GM18519 (cell line): Measurements from ENCODE around the gene COA1.
"Not testable (repeated sequence)": the region's sequence is repeated elsewhere in the genome, so short reads cannot be mapped to it uniquely, and the experiment has no call there.

ENCODE experiments used
- ATAC-seq: cut with Tn5 transposase; IDR thresholded peaks from one replicate; pipeline ENCODE4 v1.9.1; 2021; ENCODE audit warnings: mild to moderate bottlenecking, moderate library complexity; ENCODE audit not compliant: unreplicated experiment, low FRiP score

COA1 gene

GRCh38 chr7:43731494-43731893 is 2.2 kb upstream of the COA1 start:
- ATAC-seq = not testable (repeated sequence)

- ATAC-seq = no peak
Measured at GRCh38 chr7:43729924-43730248, 563 bp upstream of the COA1 start.

GRCh38 chr7:43727494-43727893 is 1.8 kb downstream of the COA1 start:
- no peak for ATAC-seq

- no peak for ATAC-seq
Measured at GRCh38 chr7:43727003-43727402, 2.3 kb downstream of the COA1 start.

- ATAC-seq = no peak
Measured at GRCh38 chr7:43726466-43726865, 2.9 kb downstream of the COA1 start.

- ATAC-seq = no peak
Measured at GRCh38 chr7:43725251-43725650, 4.1 kb downstream of the COA1 start.

- no peak for ATAC-seq
Measured at GRCh38 chr7:43723007-43723341, 6.3 kb downstream of the COA1 start.

- no peak for ATAC-seq
Measured at GRCh38 chr7:43721193-43721806, 8.0 kb downstream of the COA1 start.

- no peak for ATAC-seq
Measured at GRCh38 chr7:43716598-43716997, 12.7 kb downstream of the COA1 start.

- not testable (repeated sequence) for ATAC-seq
Measured at GRCh38 chr7:43715966-43716365, 13.4 kb downstream of the COA1 start.

- no peak for ATAC-seq
Measured at GRCh38 chr7:43711503-43711902, 17.8 kb downstream of the COA1 start.

GRCh38 chr7:43708055-43708454 is 21.3 kb downstream of the COA1 start:
- not testable (repeated sequence) for ATAC-seq

GRCh38 chr7:43703573-43703972 is 25.8 kb downstream of the COA1 start:
- ATAC-seq = no peak

- no peak for ATAC-seq
Measured at GRCh38 chr7:43702974-43703373, 26.3 kb downstream of the COA1 start.

GRCh38 chr7:43701929-43702328 is 27.4 kb downstream of the COA1 start:
- no peak for ATAC-seq

- ATAC-seq = no peak
Measured at GRCh38 chr7:43701500-43701854, 27.8 kb downstream of the COA1 start.

- no peak for ATAC-seq
Measured at GRCh38 chr7:43700646-43701499, 28.4 kb downstream of the COA1 start.

GRCh38 chr7:43700059-43700501 is 29.2 kb downstream of the COA1 start:
- no peak for ATAC-seq

GRCh38 chr7:43698460-43699255 is 30.7 kb downstream of the COA1 start:
- no peak for ATAC-seq

GRCh38 chr7:43697690-43698089 is 31.6 kb downstream of the COA1 start:
- no peak for ATAC-seq

GRCh38 chr7:43695365-43695764 is 34.0 kb downstream of the COA1 start:
- ATAC-seq = no peak

GRCh38 chr7:43694399-43694748 is 34.9 kb downstream of the COA1 start:
- no peak for ATAC-seq
